Adrenal gland (tissue), 12 donors: ENCODE measurements around the gene PARVA. TPM values are rescaled to one million over a fixed set of nuclear protein-coding genes. Genes with fewer than 3 reads are reported as not detected.

ENCODE experiments used
- DNase-seq, 7 donors: peaks; one replicate each; pipeline ENCODE4 v3.0.0-alpha.2; 2019 to 2020
- H3K27ac ChIP-seq, 5 donors: fragments of 200-600 bp; sonication (generic) in 4 of 5; 1 replicate in 3 of 5; 2 replicates in 2 of 5; pipeline versions ENCODE4 v1.5.1 to v1.8.0; 2016 to 2020; ENCODE audit warnings: mild to moderate bottlenecking in 1 of 5
- H3K27me3 ChIP-seq: fragments of 200-600 bp; 2 replicates; pipeline ENCODE4 v1.8.0; 2021
- H3K36me3 ChIP-seq, 2 donors: fragments of 200-600 bp; replicated peaks in 1 of 2; 1 replicate in 1 of 2; 2 replicates in 1 of 2; pipeline versions ENCODE4 v1.5.1 to v1.8.0; 2018 to 2022
- H3K4me1 ChIP-seq, 2 donors: fragments of 200-600 bp; replicated peaks in 1 of 2; 1 replicate in 1 of 2; 2 replicates in 1 of 2; pipeline versions ENCODE4 v1.5.1 to v1.8.0; 2018 to 2021
- H3K4me3 ChIP-seq, 4 donors: fragments of 200-600 bp; sonication (generic) in 3 of 4; one replicate each; pipeline ENCODE4 v1.5.1; 2016 to 2018
- H3K9me3 ChIP-seq, 3 donors: fragments of 200-600 bp; sonication (generic) in 1 of 3; replicated peaks in 1 of 3; 1 replicate in 2 of 3; 2 replicates in 1 of 3; pipeline versions ENCODE4 v1.5.1 to v1.8.0; 2016 to 2021
- POLR2A ChIP-seq, 2 donors: fragments of 450-650 bp; IDR thresholded peaks; one replicate each; pipeline ENCODE4 v1.6.1; 2017; ENCODE audit warnings: antibody characterized with exemption in 2 of 2, mild to moderate bottlenecking in 2 of 2, moderate library complexity in 1 of 2
- WGBS, 4 donors: extraction: QIAGEN DNeasy Blood & Tissue Kit in 2 of 4; methylation state at CpG; one replicate each; pipeline versions ENCODE4 v1.1.5 to v1.1.7; 2013 to 2017; 5-methylcytosine and 5-hydroxymethylcytosine counted together
- intact Hi-C, 2 donors: fragments of 100-400 bp; cut with DNase I; formaldehyde crosslinking; loops; one replicate each; pipeline versions ENCODE4 v1.14.1 to v1.15.0; 2022 to 2023
- polyA plus RNA-seq, 3 donors: library from polyadenylated mRNA; stranded (reverse); fragments of 200-250 nt in 2 of 3; fragments of 350-450 nt in 1 of 3; fragmentation: Illumina TruSeq in 1 of 3; extraction: RNeasy Lipid Tissue Mini Kit (QIAGEN cat#74804) in 1 of 3; gene quantifications; one replicate each; pipeline ENCODE4 v1.2.3, GENCODE V29; 2013 to 2014
- total RNA-seq, 9 donors: library from RNA; depleted of rRNA in 4 of 9; stranded (reverse); fragments of >200 nt in 4 of 9; fragments of 120-200 nt in 1 of 9; fragmentation: NEBNext Ultra II Directional in 1 of 9; extraction: Animal tissue kit (Norgen Biotek cat#: 25700) in 1 of 9; gene quantifications; one replicate each; pipeline versions ENCODE4 v1.1.0 to v1.2.4, GENCODE V29; 2013 to 2023
- TF ChIP-seq, protein P1 (sequence below), 6 experiments: fragments of 450-650 bp in 4 of 6; fragments of 200-600 bp in 2 of 6; sonication (generic) in 1 of 6; IDR thresholded peaks; 1 replicate in 5 of 6; 2 replicates in 1 of 6; pipeline versions ENCODE4 v1.5.1 to v1.8.0; 2016 to 2021; ENCODE audit warnings: antibody characterized with exemption in 6 of 6, mild to moderate bottlenecking in 2 of 6, moderate library complexity in 1 of 6
- donor health status: healthy with polysubstance abuse.
- donor health status: Bipolar disorder and iron deficiency.
- donor health status: DM: yes; HTN: yes; CAD: no.
- donor health status: DM: no; HTN: no; CAD: no.
- donor health status: DM: no; HTN: no; CAD: no.
- donor health status: DM: yes; HTN: yes; CAD: no.

PARVA gene
- total and polyA plus RNA-seq, 12 donors: 13.0 to 58.9 (median 31.4) TPM

DNA sequence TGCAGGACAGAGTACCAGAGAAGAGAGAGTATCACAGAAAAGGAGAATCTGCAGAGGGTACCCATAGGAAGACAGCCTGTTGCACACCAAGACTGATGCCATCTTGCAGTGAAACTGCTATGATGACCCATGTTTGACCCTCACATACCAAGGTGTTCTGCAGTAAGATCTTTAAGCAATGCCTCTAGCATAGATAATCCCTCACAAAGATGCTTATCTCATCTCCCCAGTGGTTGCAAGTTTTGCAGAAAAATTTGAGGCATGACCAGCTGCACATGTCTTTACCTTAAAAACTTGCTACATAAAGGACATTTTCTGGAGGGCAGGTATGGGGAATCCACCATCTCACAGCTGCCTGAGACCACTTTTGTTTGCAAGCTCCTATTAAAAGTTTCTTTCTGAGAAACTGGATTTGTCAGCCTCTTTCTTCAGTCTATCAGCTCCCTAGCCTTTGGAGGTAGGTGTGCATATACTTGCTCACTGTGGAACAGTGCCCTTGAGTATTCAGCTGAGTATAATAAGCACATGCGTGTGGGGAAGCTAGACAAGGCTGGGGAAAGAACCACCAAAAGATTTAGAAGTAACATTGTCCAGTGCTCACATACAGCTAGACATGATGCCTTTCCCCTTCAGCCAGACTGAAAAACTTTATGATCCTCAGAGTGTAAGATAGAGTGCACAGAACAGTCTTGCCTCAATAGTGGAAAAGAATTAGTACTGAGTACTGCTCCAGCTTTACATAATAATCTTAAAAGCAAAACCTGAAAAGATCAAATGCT lies 196.5 kb downstream of the PARVA start:
- Histone ChIP-seq H3K4me3 (no peak overlapping the region), H3K9me3 (no peaks in the 10 kb centered on the region), H3K36me3 (no peaks in the 10 kb centered on the region), H3K27ac (no peak overlapping the region), H3K27me3 (no peaks in the 10 kb centered on the region), H3K4me1 (no peaks in the 10 kb centered on the region)
- intact Hi-C loops: no loop called here
- no peak for DNase-seq
- TF ChIP-seq POLR2A (IDR thresholded peaks at IDR 0.05): no peak
- TF ChIP-seq, protein P1, sequence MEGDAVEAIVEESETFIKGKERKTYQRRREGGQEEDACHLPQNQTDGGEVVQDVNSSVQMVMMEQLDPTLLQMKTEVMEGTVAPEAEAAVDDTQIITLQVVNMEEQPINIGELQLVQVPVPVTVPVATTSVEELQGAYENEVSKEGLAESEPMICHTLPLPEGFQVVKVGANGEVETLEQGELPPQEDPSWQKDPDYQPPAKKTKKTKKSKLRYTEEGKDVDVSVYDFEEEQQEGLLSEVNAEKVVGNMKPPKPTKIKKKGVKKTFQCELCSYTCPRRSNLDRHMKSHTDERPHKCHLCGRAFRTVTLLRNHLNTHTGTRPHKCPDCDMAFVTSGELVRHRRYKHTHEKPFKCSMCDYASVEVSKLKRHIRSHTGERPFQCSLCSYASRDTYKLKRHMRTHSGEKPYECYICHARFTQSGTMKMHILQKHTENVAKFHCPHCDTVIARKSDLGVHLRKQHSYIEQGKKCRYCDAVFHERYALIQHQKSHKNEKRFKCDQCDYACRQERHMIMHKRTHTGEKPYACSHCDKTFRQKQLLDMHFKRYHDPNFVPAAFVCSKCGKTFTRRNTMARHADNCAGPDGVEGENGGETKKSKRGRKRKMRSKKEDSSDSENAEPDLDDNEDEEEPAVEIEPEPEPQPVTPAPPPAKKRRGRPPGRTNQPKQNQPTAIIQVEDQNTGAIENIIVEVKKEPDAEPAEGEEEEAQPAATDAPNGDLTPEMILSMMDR (IDR thresholded peaks at IDR 0.05): no peak
- 58 to 80% (median 74%) methylated on average over 1 of the region's 1 CpG for WGBS, 4 donors

DNA sequence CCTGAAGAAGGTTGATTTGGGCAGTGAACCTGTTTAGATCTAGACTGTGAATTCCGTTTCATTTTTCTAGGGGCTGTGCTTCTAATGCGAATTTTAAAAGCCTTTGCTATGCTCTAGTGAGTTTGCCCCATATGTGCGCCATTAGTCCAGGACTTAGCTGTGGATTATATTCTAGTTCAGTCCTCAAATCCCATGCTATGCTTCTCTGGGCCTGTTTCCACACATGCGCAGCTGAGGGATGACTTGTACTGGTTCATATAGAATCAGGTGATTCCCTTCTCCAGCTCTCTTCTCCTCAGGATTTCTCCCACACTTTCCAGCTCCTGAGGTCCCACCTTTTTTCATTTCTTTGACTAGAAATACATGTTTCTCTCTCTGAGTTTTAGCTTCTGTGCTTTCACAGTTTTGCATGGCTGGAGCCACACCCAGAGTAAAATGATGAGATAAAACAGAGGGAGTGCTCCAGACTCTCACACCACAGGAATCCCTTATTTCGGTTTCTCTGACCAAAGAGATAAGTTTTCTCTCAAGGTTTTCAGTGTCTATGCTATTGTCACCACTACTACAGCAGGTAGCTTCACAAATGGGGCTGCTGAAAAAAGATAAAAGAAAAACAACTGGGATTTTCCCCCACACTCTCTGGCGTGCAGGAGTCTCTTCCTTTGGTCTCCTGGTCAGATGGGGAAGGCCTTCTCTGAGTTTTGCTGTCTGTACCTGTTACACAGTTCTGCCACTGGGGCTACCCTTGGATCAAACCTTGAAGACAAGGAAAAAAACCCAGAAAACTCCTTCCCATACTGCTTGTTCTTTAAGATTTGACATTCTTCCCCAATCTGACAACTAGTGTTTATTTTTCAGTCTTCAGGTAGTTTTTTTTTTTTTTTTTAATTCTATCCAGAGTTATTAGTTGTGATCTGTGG lies 200.6 kb downstream of the PARVA start:
- no peak for DNase-seq
- no peaks in the 10 kb centered on the region for H3K4me1 ChIP-seq
- no peaks in the 10 kb centered on the region for H3K36me3 ChIP-seq
- H3K4me3 ChIP-seq: no peak overlapping the region
- no peaks in the 10 kb centered on the region for H3K9me3 ChIP-seq
- intact Hi-C loops: no loop called here
- no peak overlapping the region for H3K27ac ChIP-seq
- 78 to 83% (median 81%) methylated on average over 6 of the region's 6 CpGs for WGBS, 4 donors
- no peak for TF ChIP-seq POLR2A (IDR thresholded peaks at IDR 0.05)
- TF ChIP-seq, protein P1 (IDR thresholded peaks at IDR 0.05): no peak
- no peaks in the 10 kb centered on the region for H3K27me3 ChIP-seq

DNA sequence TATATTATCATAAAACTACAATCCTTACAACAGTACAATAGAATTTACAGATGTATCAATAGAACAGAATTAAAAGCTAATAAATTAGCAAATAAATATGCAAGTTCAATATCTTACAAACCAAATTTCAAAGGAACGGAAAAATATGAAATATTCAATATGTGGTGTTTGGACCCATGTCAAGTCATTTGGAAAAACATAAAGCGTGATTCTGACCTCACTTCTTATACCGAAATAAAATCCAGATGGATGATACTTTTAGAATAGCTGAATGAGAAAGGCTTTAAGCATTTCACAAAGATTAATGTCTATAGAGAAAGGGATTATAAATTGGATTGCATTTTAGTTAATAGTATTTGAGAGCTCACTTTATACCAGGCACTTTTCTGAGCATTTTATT lies 204.0 kb downstream of the PARVA start:
- no peaks in the 10 kb centered on the region for H3K36me3 ChIP-seq
- H3K4me3 ChIP-seq: no peak overlapping the region
- intact Hi-C loops: no loop called here
- H3K9me3 ChIP-seq: no peaks in the 10 kb centered on the region
- H3K27me3 ChIP-seq: no peaks in the 10 kb centered on the region
- DNase-seq: no peak
- no peak overlapping the region for H3K27ac ChIP-seq
- TF ChIP-seq, protein P1 (IDR thresholded peaks at IDR 0.05): no peak
- no peak for TF ChIP-seq POLR2A (IDR thresholded peaks at IDR 0.05)
- 82 to 86% (median 86%) methylated on average over 3 of the region's 3 CpGs for WGBS, 4 donors
- H3K4me1 ChIP-seq: no peaks in the 10 kb centered on the region

DNA sequence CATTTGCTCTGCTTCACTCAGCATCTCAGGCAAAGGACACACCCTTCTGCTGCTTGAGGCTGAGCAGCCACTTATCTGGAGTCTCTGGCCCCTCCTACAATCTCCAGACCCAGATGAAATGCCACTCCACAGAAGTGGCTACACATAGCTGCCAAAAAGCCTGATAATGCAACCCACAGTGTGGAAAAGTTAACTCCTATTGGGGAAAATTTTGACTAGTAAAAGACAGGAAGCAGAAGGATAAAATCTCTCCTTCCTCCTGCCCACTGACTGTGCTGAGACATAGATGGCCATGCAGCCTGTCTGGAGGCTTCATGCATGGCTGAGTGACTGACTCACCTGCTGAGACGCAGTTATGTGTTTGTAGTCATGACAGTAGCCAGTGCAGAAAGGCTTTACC lies 204.6 kb downstream of the PARVA start:
- no peaks in the 10 kb centered on the region for H3K4me1 ChIP-seq
- intact Hi-C loops: no loop called here
- no peak overlapping the region for H3K4me3 ChIP-seq
- H3K27me3 ChIP-seq: no peaks in the 10 kb centered on the region
- no peak for DNase-seq
- WGBS, 4 donors: 47 to 93% (median 63%) methylated on average over 1 of the region's 1 CpG
- H3K36me3 ChIP-seq: no peaks in the 10 kb centered on the region
- TF ChIP-seq, protein P1 (IDR thresholded peaks at IDR 0.05): no peak
- TF ChIP-seq POLR2A (IDR thresholded peaks at IDR 0.05): no peak
- H3K9me3 ChIP-seq: no peaks in the 10 kb centered on the region
- H3K27ac ChIP-seq: no peak overlapping the region
